ENCODE results near the gene ISL2.
"Not testable (repeated sequence)": the region's sequence is repeated elsewhere in the genome, so short reads cannot be mapped to it uniquely, and the experiment has no call there.

Gene ISL2

DNA sequence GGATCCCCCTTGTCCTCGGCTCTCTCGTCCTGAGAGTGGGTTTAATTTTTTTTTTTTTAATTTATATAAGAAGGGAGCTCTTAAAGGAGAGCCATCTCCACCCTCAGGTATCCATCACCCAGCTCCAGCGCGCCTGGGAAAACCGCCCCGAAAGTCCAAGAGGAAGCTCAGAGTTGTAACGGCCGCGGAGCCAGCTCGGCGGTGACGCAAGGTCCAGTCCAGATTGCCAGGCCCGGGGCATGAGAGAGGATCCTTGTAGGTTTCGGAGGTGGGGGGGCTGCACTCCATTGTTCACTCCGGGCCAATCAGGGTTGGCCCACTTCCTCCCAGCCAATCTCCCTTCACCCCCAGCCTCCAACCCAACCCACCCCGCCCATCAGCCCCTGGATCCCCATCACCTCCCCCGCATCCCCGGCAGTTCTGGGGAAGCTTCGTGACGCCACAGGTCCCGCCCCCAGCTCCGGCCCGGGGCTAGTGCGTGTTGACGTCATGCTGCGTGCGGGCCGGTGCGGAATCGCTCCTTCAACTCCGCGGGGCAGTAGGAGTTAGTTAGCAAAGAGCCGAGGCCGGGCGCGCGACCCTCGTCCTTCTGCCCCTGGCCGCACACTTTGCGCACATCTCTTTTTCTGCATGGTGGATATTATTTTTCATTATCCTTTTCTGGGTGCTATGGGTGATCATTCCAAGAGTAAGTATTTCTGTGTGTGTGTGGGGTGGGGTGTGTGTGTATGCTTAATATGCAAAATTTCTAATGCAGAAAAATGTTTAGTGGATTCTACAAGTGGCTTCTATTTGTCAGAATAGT is at the start of gene ISL2:
Gene ISL2 (plus strand): TSS at position 520 of the 805 bp plus-strand sequence. CDS start 111 bp downstream, at position 631.
- FAIRE-seq, result no peak

DNA sequence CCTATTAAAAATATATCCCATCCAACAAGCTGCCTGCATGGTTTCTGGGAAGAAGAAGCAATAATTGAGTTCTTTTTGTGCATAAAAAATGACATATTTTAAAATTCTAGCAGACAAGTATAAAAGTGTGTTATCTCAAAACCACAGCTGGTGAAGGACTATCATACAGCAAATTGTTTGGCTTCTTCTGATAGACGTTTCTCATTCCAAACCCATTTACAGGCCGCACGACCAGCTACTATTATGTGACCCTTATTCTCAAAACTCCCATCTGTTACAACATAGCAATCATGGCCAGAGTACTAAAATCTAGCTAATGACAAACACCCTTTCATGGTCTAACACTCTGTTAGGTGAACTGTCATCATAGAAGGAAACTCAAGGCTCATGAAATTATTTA is 47.0 kb upstream of the ISL2 start:
- no peak for FAIRE-seq

DNA sequence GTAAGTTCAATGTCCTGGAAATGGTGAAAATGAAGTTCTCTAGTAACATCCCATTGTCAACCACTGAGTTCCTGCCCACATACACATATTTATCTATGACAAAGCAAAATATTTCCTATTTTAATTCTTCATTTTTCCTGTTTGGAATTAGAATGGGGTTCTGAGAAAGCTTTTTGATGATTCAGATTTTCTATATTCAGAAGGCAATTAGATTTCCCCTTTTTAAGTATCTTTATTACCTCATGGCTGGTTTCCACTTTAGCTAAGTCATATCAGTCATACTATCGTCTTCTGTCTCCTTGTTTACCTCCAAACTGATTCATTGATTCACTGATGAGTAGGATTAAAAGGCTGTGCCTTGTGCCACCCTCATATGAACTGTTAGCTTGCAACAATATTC is 43.2 kb upstream of the ISL2 start:
- FAIRE-seq, result no peak

DNA sequence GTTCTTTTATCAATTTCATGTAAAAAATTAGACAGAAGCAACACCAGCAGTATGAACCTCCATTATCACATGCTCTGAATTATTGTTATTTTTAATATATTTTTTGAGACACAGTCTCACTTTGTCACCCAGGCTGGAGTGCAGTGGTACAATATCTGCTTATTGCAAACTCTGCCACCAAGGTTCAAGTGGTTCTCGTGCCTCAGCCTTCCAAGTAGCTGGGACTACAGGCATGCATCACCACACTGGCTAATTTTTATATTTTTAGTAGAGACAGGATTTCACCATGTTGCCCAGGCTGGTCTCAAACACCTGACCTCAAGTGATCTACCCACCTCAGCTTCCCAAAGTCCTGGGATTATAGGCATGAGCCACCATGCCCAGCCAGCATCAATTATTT is 42.1 kb upstream of the ISL2 start:
- FAIRE-seq, result not testable (repeated sequence)

DNA sequence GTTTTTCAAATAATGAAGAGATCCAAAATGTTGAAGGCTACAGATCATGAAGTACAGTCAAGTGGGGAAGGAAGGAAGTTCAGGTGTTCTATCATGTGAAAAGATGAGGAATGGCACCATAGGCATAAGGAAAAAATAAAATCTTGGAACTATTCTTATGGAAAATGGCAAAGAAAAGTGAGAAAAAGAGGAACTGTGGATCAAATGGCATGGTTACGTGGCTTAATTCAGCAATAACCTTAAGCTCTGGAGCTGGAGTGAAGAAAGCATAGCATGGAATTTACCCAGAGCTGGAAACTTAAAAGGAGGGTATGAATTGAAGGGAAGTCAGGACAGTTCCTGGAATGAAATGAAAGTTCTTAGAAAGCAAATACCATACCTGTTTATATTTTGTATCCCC is 39.7 kb upstream of the ISL2 start:
- FAIRE-seq, result no peak

DNA sequence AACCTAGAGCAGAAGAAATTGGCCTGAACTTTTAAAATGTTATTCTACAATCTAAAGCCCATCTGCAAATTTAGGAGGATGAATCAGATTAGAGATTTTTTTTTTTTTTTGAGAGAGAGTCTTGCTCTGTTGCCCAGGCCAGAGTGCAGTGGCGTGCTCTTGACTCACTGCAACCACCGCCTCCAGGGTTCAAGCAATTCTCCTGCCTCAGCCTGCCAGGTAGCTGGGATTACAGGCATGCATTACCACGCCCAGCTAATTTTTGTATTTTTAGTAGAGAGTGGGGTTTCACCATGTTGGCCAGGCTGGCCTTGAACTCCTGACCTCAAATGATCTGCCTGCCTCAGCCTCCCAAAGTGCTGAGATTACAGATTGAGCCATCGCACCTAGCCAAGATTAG is 38.6 kb upstream of the ISL2 start:
- FAIRE-seq, result not testable (repeated sequence)

DNA sequence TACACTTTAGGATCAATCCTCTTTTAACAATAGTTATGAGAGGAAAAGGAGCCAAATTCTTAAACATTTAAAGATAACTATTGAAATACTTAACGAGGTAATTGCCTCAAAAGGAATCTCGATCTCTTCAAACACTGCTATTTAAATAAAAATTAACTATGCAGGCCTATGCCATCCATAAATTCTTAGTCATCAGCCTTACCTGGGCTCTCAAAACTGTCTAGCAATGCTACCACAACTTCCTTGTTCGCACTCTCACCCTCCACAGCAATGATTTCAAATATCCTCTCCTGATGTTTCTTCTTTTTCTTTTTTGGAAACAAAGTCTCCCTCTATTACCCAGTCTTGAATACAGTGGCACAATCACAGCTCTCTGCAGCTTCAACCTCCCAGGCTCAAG is 37.6 kb upstream of the ISL2 start:
- FAIRE-seq, result no peak

DNA sequence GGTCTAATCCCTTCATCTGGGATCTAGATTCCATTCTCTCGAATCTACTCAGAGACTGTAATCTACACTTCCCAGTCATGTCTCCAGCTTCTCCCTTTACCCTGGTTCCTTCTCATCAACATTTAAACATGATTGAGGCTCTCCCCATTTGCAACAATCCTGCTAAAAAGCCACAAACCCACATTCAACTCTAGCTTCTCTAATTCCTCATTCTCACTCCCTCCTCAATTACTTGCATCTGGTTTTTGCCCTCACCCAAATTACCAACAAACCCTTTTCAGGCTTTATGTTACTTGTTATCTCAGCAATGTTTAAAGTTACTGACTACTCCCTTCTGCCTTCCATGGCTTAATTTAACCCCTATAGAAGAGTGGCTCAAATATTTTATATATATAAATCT is 36.8 kb upstream of the ISL2 start:
- no peak for FAIRE-seq

DNA sequence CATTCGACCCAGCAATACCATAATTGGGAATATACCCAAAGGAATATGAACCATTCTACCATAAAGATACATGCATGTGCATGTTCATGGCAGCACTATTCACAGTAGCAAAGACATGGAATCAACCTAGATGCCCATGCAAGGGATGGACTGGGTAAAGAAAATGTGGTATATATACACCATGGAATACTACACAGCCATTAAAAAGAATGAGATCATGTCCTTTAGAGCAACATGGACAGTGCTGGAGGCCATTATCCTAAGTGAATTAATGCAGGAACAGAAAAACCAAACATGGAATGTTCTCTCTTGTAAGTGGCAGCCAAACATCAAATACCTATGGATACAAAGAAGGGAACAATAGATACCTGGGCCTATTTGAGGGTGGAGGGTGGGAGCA is 32.7 kb upstream of the ISL2 start:
- no peak for FAIRE-seq

DNA sequence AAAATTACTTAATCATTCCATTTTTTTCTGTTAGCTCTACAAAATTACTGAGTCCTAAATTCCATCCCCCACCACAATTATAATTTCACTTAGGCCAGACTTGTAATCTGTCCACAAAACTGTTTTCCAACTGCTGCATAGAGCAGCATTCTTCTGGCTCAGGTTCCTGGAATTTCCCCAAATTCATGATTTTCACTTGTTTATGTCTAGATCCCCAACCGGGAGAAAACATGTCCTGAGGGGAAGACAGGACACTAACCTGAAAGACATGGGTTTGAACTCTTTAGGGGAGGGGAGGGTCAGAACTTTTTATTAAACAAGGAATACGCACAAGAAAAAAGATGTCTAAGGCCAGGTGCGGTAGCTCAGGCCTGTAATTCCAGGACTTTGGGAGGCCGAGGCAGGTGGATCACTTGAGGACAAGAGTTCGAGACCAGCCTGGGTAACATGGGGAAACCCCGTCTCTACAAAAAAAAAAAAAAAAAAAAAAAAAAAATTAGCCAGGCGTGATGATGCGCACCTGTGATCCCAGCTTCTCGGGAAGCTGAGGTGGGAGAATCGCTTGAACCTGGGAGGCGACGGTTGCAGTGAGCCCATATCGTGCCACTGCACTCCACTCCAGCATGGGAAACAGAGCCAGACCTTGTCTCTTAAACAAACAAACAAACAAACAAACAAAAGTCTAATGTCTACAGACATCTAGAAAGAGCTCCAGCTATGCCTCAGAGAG is 26.8 kb upstream of the ISL2 start:
- FAIRE-seq, result no peak

DNA sequence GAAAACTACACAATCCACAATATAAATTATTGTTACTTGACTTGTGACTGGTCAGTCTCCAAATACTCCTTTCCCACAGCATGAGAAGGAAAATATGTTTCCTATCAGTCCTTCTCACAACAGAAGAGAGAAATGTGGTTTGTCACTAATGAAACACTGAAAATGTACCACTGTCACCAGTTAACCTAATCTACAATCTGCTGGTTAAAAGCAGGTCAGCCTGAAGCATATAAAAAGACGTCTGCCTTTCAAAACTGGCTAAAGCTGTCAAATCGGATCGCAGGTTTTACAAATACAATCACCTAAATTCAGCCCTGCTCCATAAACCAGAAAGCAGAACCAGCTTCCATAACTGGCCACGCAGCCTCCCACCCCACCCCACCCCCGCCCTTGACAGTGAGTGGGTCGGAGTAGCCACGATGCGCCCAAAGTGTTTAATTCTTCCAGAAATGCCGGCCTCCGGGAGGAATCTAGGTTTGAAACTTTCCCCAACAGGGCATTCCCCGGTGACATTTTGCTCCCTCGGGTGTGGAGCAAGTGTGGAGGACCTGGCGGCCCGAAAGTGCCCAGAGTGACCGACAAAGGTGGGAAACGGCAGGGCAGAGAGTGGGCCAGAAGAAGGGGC is 26.0 kb upstream of the ISL2 start:
- no peak for FAIRE-seq

DNA sequence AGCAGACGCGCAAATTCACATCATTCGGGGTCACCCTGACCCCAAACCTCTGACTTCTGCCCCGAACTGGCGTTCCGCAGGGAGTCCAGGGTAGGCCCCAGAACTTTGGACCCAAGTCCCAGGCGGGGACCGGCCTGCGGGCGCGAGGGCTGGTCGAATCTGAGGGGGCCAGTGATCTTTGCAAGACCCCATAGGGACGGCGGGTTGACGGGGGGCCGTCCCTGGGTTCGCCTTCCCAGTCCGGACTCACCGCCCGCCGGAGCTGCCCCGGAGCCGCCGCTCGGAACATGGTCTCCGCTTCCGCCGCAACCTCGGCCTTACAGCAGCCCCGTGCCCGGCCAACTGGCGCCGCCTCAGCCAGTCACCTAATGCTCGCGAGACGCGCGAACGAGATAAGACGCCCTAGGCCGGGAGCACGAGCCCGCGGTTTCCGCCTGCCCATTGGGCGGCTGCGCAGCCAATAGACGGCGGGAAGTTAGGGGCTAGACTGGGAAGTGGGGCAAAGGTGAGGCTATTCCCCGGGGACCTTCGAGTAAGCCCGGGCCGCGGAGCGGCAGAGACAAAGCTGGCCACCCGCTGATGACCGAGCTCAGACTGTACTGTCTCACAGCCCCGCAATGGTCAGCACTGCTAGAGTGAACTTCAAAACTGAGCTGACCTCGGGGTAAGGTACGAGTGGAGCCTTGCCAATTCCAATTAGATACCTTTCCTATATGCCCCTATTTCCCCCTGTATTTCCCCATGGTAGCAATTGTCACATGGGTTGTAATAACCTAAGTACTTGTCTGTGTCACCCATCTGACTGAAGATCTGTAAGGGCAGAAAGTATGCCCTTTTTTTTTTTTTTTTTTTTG is 25.2 kb upstream of the ISL2 start, which contains the start of gene ETFA:
Gene ETFA (minus strand): TSS at position 370 of the 854 bp plus-strand sequence. CDS start 81 bp downstream, at position 289.
- FAIRE-seq, result peak; percentile 41

DNA sequence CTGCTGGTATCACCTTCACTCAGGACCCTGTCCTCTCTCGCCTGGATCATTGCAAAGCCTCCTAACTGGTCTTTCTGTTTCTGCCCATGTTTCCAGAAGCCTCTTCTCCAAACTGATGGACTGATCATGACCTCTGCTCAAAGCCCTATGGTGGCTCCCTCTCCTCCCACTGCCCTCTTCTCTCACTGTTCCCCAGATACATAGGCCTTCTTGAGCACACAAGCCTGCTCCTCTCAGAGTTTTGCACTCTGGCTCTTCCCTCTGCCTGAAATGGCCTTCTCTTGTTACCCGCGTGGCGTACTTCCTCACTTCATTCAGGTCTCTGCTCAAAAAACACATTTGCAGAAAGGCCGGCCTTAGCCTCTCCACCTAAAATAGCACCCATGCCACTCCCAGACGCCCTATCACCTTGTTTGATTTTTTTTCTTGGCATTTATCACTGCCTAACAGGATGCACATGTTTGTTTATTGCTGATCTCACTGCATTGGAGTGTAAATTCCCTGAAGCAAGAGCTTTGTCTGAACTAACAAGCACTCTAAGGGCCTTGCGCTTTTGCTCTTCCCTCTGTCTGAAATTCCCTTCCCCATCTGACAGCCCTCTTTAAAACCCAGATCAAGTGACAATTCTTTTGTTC is 23.9 kb upstream of the ISL2 start:
- FAIRE-seq, result no peak

DNA sequence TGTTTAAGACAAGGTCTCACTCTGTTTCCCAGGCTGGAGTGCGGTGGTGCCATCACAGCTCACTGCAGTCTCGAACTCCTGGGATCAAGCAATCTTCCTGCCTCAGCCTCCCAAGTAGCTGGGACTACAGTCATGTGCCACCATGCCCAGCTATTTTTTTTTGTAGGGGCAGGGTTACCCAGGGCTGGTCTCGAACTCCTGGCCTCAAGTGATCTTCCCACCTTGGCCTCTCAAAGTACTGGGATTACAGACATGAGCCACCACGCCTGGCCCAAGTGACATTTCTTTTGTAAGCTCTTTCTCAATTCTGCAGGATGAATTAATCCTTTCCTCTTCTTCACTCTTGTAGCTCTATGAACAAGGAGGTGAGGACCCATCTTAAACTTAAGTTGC is 23.4 kb upstream of the ISL2 start:
- not testable (repeated sequence) for FAIRE-seq

DNA sequence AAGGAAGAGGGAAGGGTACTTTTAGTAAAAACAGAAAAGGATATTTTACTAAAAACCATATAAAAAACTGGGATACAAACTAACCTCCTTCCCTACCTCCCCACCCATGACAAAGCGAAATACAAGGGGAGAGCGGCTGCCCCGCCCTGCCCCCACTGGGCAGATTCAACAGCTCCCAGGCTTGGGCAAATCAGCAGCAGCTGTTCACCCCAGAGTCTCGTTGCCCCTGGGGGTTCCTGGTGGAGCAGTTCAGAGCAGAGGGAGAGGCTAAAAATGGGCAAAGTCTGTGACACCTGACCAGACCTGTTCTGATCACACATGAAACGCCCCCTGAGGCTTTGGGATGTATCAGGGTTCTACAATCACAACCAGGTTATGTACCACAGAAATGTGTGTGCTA is 22.8 kb upstream of the ISL2 start:
- no peak for FAIRE-seq

DNA sequence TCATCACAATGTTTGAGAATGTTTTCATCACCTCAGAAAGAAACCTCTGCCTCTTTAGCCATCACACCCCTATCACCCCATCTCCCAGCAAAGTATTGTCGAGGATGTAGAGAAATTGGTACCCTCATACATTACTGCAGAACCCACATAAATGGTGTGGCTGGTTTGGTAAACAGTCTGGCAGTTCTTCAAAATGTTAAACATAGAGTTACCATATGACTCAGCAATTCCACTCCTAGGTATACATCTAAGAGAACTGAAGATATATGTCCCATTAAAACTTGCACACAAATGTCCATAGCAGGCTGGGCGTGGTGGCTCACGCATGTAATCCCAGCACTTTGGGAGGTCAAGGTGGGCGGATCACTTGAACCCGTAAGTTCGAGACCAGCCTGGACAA is 16.6 kb upstream of the ISL2 start:
- FAIRE-seq, result no peak

DNA sequence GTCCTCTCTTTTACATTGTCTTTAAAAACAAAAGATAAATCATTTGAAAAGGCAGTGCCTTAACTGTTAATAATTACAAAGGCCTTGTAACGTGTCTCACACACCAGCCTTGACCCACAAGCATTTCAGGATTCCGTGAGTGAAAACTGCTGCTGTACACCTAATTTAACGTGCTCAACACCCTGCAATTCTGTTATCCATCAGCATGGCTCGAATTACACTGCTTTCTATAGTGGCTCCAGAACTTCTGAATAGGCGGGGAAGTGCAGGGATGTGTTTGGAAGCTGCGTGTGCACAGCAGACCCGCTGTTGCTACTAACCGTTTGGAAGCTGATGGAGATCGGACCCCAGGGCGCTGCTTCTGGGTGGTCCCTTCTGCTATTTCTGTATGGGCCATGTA is 15.4 kb upstream of the ISL2 start:
- no peak for FAIRE-seq

DNA sequence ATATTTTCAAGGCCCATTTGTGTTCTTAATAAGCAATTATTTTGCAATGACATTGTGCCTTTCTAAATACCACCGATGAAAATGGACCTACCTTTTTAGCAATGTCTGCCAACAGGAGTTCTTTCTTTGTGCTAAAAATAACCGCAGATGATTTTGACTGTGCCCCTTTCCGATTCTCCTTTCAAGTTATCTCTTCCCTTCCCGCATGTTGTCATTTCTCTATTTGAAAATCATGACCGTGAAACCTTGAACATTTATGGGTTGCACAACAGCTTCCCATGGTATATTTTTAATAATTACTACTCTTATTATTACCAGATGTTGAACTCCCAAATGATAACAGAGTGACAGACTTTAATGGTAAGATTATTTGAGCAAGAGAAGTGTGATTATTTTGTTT is 15.0 kb upstream of the ISL2 start:
- FAIRE-seq, result no peak

DNA sequence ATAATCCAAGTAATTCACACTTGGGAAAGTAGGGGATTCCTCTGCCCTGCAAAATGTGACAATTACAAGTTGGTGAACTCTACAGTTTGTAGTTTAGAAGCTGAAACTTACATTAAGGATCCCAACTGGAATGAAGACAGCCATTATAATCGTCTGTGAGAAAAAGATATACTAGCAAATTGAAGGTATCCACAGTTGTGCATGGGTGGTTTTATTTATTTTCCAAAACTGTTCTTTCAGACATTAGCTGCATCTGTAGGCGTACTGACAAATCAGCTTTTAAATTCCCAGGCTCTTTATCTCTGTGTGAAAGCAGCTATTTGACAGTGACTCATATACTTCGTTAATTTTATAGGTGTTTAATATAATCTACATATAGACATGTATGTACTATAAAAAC is 12.5 kb upstream of the ISL2 start:
- no peak for FAIRE-seq

DNA sequence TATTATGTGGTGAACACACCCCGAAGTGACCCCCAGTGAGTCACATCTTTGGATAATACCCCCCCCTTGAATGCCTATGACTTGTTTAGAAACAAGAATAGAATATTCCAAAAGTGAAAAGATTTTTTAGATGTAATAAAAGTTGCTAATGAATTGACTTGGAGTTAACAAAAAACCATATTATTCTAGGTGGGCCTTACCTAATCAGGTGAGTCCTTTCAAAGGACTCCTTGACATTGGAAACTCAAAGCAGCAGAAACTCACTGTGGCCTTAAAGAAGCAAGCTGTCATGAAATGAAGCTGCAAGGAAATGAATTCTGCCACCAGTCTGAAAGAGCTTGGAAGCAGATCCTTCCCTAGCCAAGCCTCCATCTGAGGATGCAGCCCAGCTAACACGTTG is 10.9 kb upstream of the ISL2 start:
- FAIRE-seq, result no peak

DNA sequence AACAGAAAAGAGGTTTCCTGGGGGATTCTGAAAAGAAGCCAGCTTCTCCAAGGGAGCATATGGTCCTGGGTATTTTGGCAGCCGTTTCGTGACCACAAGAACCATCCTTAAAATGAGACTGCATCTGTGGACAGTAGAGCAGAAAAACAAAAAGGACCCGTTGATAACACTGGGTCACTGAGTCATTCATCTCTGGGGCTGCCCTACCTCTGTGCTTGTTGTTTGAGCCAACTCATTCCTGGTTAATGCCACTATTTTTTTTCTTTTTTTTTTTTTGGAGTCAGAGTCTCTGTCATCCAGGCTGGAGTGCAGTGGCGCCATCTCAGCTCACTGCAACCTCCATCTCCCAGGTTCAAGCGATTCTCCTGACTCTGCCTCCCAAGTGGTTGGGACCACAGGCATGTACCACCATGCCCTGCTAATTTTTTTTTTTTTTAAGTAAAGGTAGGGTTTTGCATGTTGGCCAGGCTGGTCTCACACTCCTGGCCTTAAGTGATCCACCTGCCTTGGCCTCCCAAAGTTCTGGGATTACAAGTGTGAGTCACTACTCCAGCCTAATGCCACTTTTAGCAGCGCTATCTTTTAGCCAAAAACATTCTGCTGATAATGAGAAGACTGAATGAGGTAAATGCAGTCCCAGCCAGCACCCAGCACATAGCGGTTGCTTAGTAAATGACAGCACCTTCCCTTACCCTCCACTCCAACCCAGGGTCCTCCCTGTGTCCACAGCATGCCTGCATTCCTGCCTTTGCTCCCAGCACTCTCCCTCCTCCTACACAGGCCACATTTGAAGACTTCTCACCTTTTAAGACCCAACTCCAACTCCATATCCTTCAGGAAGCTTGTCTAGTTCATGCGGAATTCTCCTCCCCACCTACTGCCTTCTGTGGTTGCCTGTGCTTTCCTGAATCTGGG is 9.1 kb upstream of the ISL2 start:
- FAIRE-seq, result no peak

All from endometrium (tissue), 2 donors.